Upper lobe of left lung (tissue), 4 donors: Measurements from ENCODE around the gene TPST1.

Source experiments
- EP300 ChIP-seq, 4 donors: sonication (generic); formaldehyde crosslinking; IDR thresholded peaks; one replicate each; pipeline ENCODE4 v1.5.1; 2017; ENCODE audit warnings: antibody characterized with exemption in 4 of 4, control low read depth in 2 of 4
- POLR2A ChIP-seq, 4 donors: fragments of 450-650 bp; IDR thresholded peaks; one replicate each; pipeline ENCODE4 v1.5.1; 2016 to 2017; ENCODE audit warnings: antibody characterized with exemption in 4 of 4, mild to moderate bottlenecking in 2 of 4
- POLR2AphosphoS5 ChIP-seq, 2 donors: sonication (generic); formaldehyde crosslinking; IDR thresholded peaks; one replicate each; pipeline ENCODE4 v1.5.1; 2017; ENCODE audit warnings: antibody characterized with exemption in 2 of 2
- TF ChIP-seq, protein P1 (sequence below), 6 experiments: fragments of 450-650 bp in 4 of 6; fragments of 200-600 bp in 2 of 6; sonication (generic) in 2 of 6; IDR thresholded peaks; one replicate each; pipeline ENCODE4 v1.5.1; 2016 to 2019; ENCODE audit warnings: antibody characterized with exemption in 6 of 6

GRCh38 chr7:66331883-66332282 lies 126.7 kb downstream of the TPST1 start:
- TF ChIP-seq POLR2AphosphoS5 (IDR thresholded peaks at IDR 0.05): no peak
- TF ChIP-seq, protein P1, sequence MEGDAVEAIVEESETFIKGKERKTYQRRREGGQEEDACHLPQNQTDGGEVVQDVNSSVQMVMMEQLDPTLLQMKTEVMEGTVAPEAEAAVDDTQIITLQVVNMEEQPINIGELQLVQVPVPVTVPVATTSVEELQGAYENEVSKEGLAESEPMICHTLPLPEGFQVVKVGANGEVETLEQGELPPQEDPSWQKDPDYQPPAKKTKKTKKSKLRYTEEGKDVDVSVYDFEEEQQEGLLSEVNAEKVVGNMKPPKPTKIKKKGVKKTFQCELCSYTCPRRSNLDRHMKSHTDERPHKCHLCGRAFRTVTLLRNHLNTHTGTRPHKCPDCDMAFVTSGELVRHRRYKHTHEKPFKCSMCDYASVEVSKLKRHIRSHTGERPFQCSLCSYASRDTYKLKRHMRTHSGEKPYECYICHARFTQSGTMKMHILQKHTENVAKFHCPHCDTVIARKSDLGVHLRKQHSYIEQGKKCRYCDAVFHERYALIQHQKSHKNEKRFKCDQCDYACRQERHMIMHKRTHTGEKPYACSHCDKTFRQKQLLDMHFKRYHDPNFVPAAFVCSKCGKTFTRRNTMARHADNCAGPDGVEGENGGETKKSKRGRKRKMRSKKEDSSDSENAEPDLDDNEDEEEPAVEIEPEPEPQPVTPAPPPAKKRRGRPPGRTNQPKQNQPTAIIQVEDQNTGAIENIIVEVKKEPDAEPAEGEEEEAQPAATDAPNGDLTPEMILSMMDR (IDR thresholded peaks at IDR 0.05): no peak
- TF ChIP-seq POLR2A (IDR thresholded peaks at IDR 0.05): no peak
- no peak for TF ChIP-seq EP300 (IDR thresholded peaks at IDR 0.05)
